T-helper 17 cell (primary cell): ENCODE measurements around the gene ALG9. TPM values are rescaled to one million over a fixed set of nuclear protein-coding genes. Genes with fewer than 3 reads are reported as not detected.
"Not testable (repeated sequence)": the region's sequence is repeated elsewhere in the genome, so short reads cannot be mapped to it uniquely, and the experiment has no call there.

Source experiments
- ATAC-seq: fragments of 150-1000 bp; cut with Tn5 transposase; 2 replicates; pipeline ENCODE4 v1.10.0; 2021; ENCODE audit warnings: mild to moderate bottlenecking, moderate library complexity
- DNase-seq, 3 donors: peaks; one replicate each; pipeline versions ENCODE4 v3.0.0 to v3.0.0-alpha.2; 2020 to 2021
- H3K9me3 ChIP-seq: one replicate; pipeline ENCODE4 v1.7.0; 2013; ENCODE audit warnings: low read length, mild to moderate bottlenecking; ENCODE audit not compliant: control insufficient read depth, poor library complexity, severe bottlenecking
- H3K27ac Mint-ChIP-seq: one replicate; pipeline ENCODE4 v1.8.0; 2022; ENCODE audit warnings: mild to moderate bottlenecking, moderate library complexity, mixed read lengths
- H3K27me3 Mint-ChIP-seq: one replicate; pipeline ENCODE4 v1.8.0; 2022; ENCODE audit warnings: mixed read lengths
- H3K36me3 Mint-ChIP-seq: one replicate; pipeline ENCODE4 v1.8.0; 2022; ENCODE audit warnings: low read depth, mixed read lengths
- H3K4me1 Mint-ChIP-seq: one replicate; pipeline ENCODE4 v1.8.0; 2022; ENCODE audit warnings: mild to moderate bottlenecking, mixed read lengths
- H3K4me3 Mint-ChIP-seq: one replicate; pipeline ENCODE4 v1.8.0; 2022; ENCODE audit warnings: mild to moderate bottlenecking, moderate library complexity, mixed read lengths
- total RNA-seq, 4 donors: library from RNA in 2 of 4; stranded (reverse) in 2 of 4; gene quantifications; one replicate each; pipeline ENCODE4 v1.2.3 and lab custom pipeline; 2022 to 2026

The ALG9 gene
- total RNA-seq, 2 donors from 2014 or later: 22.7 to 33.9 TPM

GRCh38 chr11:111792955-111793500 lies 78.4 kb downstream of the ALG9 start:
- Mint-ChIP-seq H3K27ac (no peak overlapping the region), H3K36me3 (peaks cover 10% of the 10 kb centered on the region), H3K4me1 (peaks cover 5% of the 10 kb centered on the region), H3K27me3 (no peaks in the 10 kb centered on the region), H3K4me3 (no peak overlapping the region)
- no peak for ATAC-seq
- no peak for DNase-seq
- H3K9me3 ChIP-seq: no peaks in the 10 kb centered on the region

- H3K9me3 ChIP-seq: no peaks in the 10 kb centered on the region
- no peak overlapping the region for H3K27ac Mint-ChIP-seq
- H3K27me3 Mint-ChIP-seq: no peaks in the 10 kb centered on the region
- peaks cover 10% of the 10 kb centered on the region for H3K36me3 Mint-ChIP-seq
- ATAC-seq (no peak), DNase-seq (no peak)
- no peak overlapping the region for H3K4me3 Mint-ChIP-seq
- H3K4me1 Mint-ChIP-seq: peaks cover 5% of the 10 kb centered on the region
Observed at GRCh38 chr11:111792314-111792713, 79.1 kb downstream of the ALG9 start.

- no peak overlapping the region for H3K27ac Mint-ChIP-seq
- H3K4me3 Mint-ChIP-seq: no peak overlapping the region
Observed at GRCh38 chr11:111788464-111788863, 82.9 kb downstream of the ALG9 start.

GRCh38 chr11:111788051-111788450 lies 83.3 kb downstream of the ALG9 start:
- Mint-ChIP-seq H3K27me3 (no peaks in the 10 kb centered on the region), H3K36me3 (peaks cover 3% of the 10 kb centered on the region), H3K4me3 (no peak overlapping the region), H3K4me1 (no peaks in the 10 kb centered on the region), H3K27ac (no peak overlapping the region)
- DNase-seq (no peak), ATAC-seq (no peak)
- H3K9me3 ChIP-seq: no peaks in the 10 kb centered on the region

More at GRCh38 chr11:111788464-111788863, 82.9 kb downstream of the ALG9 start:
- no peak for ATAC-seq
- H3K9me3 ChIP-seq: no peaks in the 10 kb centered on the region
- Mint-ChIP-seq H3K27me3 (no peaks in the 10 kb centered on the region), H3K36me3 (peaks cover 3% of the 10 kb centered on the region), H3K4me1 (no peaks in the 10 kb centered on the region)
- DNase-seq: no peak

GRCh38 chr11:111785886-111786412 lies 85.4 kb downstream of the ALG9 start:
- H3K9me3 ChIP-seq: no peaks in the 10 kb centered on the region
- peaks cover 3% of the 10 kb centered on the region for H3K36me3 Mint-ChIP-seq
- H3K4me1 Mint-ChIP-seq: no peaks in the 10 kb centered on the region
- H3K27ac Mint-ChIP-seq: no peak overlapping the region
- no peak overlapping the region for H3K4me3 Mint-ChIP-seq
- no peaks in the 10 kb centered on the region for H3K27me3 Mint-ChIP-seq
- DNase-seq (no peak), ATAC-seq (no peak)

- H3K9me3 ChIP-seq: no peaks in the 10 kb centered on the region
- Mint-ChIP-seq H3K27ac (no peak overlapping the region), H3K27me3 (no peaks in the 10 kb centered on the region), H3K4me3 (no peak overlapping the region), H3K36me3 (no peaks in the 10 kb centered on the region), H3K4me1 (no peaks in the 10 kb centered on the region)
- no peak for ATAC-seq
- DNase-seq: no peak
Observed at GRCh38 chr11:111785076-111785475, 86.3 kb downstream of the ALG9 start.

GRCh38 chr11:111784311-111784710 lies 87.1 kb downstream of the ALG9 start:
- not testable (repeated sequence) for H3K9me3 ChIP-seq, H3K36me3 Mint-ChIP-seq, H3K4me3 Mint-ChIP-seq, ATAC-seq, DNase-seq, H3K27me3 Mint-ChIP-seq, H3K4me1 Mint-ChIP-seq
- peak overlapping the region; percentile 54 for H3K27ac Mint-ChIP-seq

- H3K36me3 Mint-ChIP-seq: no peaks in the 10 kb centered on the region
Observed at GRCh38 chr11:111782109-111782741, 89.2 kb downstream of the ALG9 start.

GRCh38 chr11:111779118-111779517 lies 92.3 kb downstream of the ALG9 start:
- H3K27ac Mint-ChIP-seq: no peak overlapping the region
- H3K9me3 ChIP-seq: no peaks in the 10 kb centered on the region
- no peak for ATAC-seq
- H3K4me3 Mint-ChIP-seq: no peak overlapping the region
- H3K4me1 Mint-ChIP-seq: peaks cover 5% of the 10 kb centered on the region
- H3K36me3 Mint-ChIP-seq: no peaks in the 10 kb centered on the region
- no peak for DNase-seq
- H3K27me3 Mint-ChIP-seq: no peaks in the 10 kb centered on the region

More at GRCh38 chr11:111782109-111782741, 89.2 kb downstream of the ALG9 start:
- Mint-ChIP-seq H3K27me3 (no peaks in the 10 kb centered on the region), H3K27ac (no peak overlapping the region), H3K4me1 (peaks cover 2% of the 10 kb centered on the region), H3K4me3 (no peak overlapping the region)
- DNase-seq (no peak), ATAC-seq (no peak)
- no peaks in the 10 kb centered on the region for H3K9me3 ChIP-seq

GRCh38 chr11:111778047-111778558 lies 93.3 kb downstream of the ALG9 start:
- no peak for DNase-seq
- no peak for ATAC-seq
- H3K4me1 Mint-ChIP-seq: peaks cover 5% of the 10 kb centered on the region
- no peaks in the 10 kb centered on the region for H3K36me3 Mint-ChIP-seq
- H3K27me3 Mint-ChIP-seq: no peaks in the 10 kb centered on the region
- H3K4me3 Mint-ChIP-seq: no peak overlapping the region
- no peak overlapping the region for H3K27ac Mint-ChIP-seq
- no peaks in the 10 kb centered on the region for H3K9me3 ChIP-seq

GRCh38 chr11:111777094-111778046 lies 94.0 kb downstream of the ALG9 start:
- H3K36me3 Mint-ChIP-seq: no peaks in the 10 kb centered on the region
- H3K4me3 Mint-ChIP-seq: no peak overlapping the region
- H3K4me1 Mint-ChIP-seq: peaks cover 5% of the 10 kb centered on the region
- DNase-seq (peak in 1 of 3 donors; percentile 6), ATAC-seq (peak; percentile 86)
- no peaks in the 10 kb centered on the region for H3K27me3 Mint-ChIP-seq
- H3K9me3 ChIP-seq: no peaks in the 10 kb centered on the region
- H3K27ac Mint-ChIP-seq: no peak overlapping the region

- no peaks in the 10 kb centered on the region for H3K36me3 Mint-ChIP-seq
- H3K4me3 Mint-ChIP-seq: no peak overlapping the region
- no peak overlapping the region for H3K27ac Mint-ChIP-seq
- H3K27me3 Mint-ChIP-seq: no peaks in the 10 kb centered on the region
- no peaks in the 10 kb centered on the region for H3K9me3 ChIP-seq
- DNase-seq (no peak), ATAC-seq (peak; percentile 74)
- peaks cover 5% of the 10 kb centered on the region for H3K4me1 Mint-ChIP-seq
Observed at GRCh38 chr11:111776398-111777093, 94.8 kb downstream of the ALG9 start.
